HTR-8/SVneo (cell line): ENCODE results near the gene MUC21.

Experiments used
- DNase-seq: peaks from one replicate; pipeline ENCODE4 v3.0.0; 2011; ENCODE audit warnings: low spot score, mixed read lengths; ENCODE audit not compliant: insufficient read length
- FAIRE-seq: peaks from 2 replicates; lab custom pipeline; 2011; peaks lifted over from hg19 to GRCh38; lab: Jason Lieb, UNC

Gene MUC21

GRCh38 chr6:30983439-30983838, at the start of gene MUC21:
TSS of gene MUC21 (plus strand) at chr6:30983718. CDS start at chr6:30983959, 241 bp downstream.
- FAIRE-seq (no peak), DNase-seq (no peak)

DNA sequence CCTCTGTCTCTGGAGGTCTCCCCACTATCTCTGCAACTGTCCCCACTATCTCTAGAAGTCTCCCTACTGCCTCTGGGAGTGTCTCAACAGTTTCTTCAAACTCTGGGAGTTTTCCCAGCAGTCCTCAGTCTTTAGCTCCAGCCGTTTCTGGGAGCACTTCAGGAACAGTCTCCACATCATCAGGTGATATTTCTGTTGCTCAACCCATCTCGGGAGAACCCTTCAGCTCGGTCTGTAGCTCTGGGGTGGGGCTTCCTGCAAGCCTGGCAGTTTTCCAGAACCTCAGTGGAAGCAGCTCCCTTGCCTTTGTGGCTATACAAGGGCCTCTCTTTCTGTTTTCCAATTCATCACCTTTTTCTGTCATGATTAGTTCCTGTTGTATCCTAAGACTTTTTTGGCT, 48.5 kb upstream of the MUC21 start:
- DNase-seq (no peak), FAIRE-seq (no peak)

DNA sequence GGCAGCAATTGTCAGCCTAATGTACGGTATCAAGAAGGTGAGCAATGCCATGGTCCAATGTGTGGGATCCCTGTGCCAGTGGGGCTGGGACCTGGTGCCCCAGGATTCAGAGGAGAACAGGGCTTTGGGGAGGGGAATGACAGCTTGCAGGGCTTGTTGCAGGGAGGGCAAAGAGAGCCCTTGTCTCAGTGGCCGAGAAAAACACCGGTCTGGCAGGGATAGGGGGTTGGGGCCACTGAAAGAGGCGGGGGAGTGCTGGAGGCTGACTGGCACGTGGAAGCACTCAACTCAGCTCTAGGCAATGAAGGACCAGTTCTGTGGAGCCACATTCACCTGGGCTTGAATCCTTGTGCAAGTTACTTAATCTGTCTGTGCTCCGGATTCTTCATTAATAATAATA, 46.3 kb upstream of the MUC21 start:
- no peak for DNase-seq
- FAIRE-seq: no peak

GRCh38 chr6:30938730-30939129, 44.8 kb upstream of the MUC21 start:
- peak; percentile 31 for FAIRE-seq
- DNase-seq: no peak

DNA sequence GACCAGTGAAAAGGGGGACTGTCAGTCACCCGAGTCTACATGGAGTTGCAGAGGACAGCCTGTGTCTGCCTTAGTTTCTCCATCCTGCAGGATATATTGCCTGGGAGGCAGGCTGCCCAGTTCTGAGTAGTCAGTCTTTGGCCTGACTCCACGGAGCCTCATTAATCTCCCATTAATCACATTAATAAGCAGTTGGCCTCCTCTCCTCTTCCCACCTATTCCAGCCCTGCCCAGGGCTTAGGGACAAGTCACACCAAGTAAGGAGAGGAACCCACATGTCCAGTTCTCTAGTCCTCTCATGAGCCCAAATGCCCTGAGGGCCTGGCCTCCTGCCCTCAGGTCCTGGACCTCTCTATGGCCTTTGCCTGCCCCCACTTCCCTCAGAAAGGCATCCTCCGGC, 44.0 kb upstream of the MUC21 start:
- FAIRE-seq: no peak
- no peak for DNase-seq

DNA sequence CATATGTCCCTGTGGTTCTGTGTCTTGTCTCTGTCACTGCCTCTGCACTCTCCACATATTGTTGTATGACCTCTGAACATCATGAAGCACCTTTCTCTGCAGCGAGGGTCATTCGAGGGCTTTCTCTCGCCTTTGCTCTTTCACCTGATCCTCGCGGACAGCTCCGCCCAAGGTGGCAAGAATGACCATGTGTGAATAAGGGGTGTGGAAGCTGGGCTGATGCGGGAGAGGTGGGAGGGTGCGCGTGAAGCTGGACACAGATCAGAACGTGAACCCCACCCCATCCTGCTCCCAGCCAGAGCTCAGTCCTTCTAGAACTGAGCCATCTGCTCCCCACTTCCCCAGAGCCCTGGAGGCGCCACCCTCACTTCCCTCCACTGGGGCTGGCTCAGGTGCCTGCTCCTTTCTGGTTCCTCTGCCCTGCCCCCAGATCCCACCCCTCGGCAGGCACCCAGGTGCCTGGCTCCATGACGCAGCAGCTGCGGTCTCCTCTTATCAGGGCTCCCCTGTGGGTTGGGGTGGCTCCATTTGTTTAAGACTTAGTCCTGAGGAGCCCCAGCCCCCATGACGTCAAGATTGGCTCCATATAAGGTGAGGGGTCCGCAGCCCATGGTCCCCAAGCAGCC, 43.0 kb upstream of the MUC21 start, which contains the start of gene MUCL3:
TSS of gene MUCL3 (plus strand) at position 613 of the 626 bp plus-strand sequence. CDS start 27 bp downstream, outside the sequence.
- FAIRE-seq (no peak), DNase-seq (no peak)

- FAIRE-seq: peak; percentile 94
- DNase-seq: peak; percentile 93
These were observed 41.0 kb upstream of the MUC21 start for GRCh38 chr6:30942338-30943060.

GRCh38 chr6:30944051-30944450, 39.5 kb upstream of the MUC21 start:
- FAIRE-seq: no peak
- DNase-seq: no peak

GRCh38 chr6:30945281-30945680, 38.2 kb upstream of the MUC21 start:
- DNase-seq (no peak), FAIRE-seq (no peak)

GRCh38 chr6:30947231-30947630, 36.3 kb upstream of the MUC21 start:
- FAIRE-seq (no peak), DNase-seq (no peak)

- FAIRE-seq (no peak), DNase-seq (no peak)
These were observed 34.7 kb upstream of the MUC21 start for GRCh38 chr6:30948811-30949210.

DNA sequence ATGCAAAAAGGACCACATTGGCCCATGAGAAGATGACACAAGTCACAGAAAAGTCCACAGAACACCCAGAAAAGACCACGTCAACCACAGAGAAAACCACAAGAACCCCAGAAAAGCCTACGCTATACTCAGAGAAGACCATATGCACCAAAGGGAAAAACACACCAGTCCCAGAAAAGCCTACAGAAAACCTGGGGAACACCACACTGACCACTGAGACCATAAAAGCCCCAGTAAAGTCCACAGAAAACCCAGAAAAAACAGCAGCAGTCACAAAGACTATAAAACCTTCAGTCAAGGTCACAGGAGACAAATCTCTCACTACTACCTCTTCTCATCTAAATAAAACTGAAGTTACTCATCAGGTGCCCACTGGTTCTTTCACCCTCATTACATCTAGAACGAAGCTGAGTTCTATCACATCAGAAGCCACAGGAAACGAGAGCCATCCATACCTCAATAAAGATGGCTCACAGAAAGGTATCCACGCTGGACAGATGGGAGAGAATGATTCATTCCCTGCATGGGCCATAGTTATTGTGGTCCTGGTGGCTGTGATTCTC, 31.5 kb upstream of the MUC21 start:
- DNase-seq: no peak
- no peak for FAIRE-seq

GRCh38 chr6:30954631-30955366, 28.7 kb upstream of the MUC21 start:
- DNase-seq (no peak), FAIRE-seq (no peak)

GRCh38 chr6:30955367-30956042, 28.0 kb upstream of the MUC21 start:
- FAIRE-seq (no peak), DNase-seq (peak; percentile 24)

DNA sequence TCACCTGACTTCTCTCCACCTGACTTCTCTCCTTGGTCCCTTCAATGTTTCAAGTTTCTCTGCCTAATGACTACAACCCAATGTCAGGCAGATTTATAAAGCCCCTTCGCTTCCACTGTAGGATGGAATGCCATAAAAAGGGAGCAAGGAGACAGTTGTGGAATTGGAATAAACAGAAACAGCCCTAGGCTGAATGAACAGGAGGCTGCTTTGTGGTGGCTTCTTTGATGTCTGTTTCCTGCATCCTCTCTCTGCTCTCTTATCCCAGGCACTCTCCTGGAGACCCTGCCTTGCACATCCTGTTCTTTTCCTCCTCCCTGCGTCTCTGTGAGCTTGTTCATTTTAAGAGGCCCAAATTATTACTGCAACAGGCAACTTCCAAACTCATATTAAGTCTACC, 25.8 kb upstream of the MUC21 start:
- no peak for DNase-seq
- no peak for FAIRE-seq

DNA sequence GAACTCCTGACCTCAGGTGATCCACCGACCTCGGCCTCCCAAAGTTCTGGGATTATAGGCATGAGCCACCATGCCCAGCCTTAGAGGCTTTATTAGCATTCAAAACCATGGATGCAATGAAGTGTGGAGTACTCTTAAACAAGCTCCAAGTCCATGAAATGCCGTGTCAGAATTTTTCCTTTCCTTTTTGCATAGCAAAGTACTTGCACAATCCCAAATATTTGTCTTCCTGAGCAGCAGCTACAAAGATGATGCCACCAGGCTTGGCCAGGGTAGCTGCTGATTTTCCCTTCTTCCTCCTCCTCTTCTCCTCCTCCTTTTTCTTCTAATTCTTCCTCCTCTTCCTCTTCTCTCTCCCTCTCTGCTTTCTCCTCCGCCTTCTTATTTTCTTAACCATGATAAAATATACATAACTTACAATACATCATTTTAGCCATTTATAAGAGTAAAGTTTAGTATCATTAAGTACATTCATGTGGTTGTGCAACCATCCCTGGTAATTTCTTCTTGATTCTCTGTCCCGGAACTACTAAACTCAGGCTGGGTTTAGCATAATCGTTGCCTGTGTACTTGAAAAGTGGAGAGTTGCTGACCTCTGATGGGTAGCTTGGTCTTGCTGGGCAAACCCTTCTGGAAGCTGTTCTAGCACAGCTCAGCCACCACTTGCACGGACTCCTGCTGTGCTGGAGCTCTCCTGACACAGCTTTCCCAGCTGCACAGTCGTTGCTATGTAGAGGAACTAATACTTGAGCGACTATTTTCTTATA, 22.4 kb upstream of the MUC21 start:
- DNase-seq: no peak
- no peak for FAIRE-seq

GRCh38 chr6:30962716-30963115, 20.8 kb upstream of the MUC21 start:
- no peak for FAIRE-seq

GRCh38 chr6:30963641-30964040, 19.9 kb upstream of the MUC21 start:
- no peak for DNase-seq
- FAIRE-seq: no peak

More at GRCh38 chr6:30962716-30963115, 20.8 kb upstream of the MUC21 start:
- no peak for DNase-seq

- FAIRE-seq (no peak), DNase-seq (no peak)
These were observed 19.4 kb upstream of the MUC21 start for GRCh38 chr6:30964075-30964474.
